Right lobe of liver (tissue), 6 donors: Measurements from ENCODE around the gene GMNC. TPM values are rescaled to one million over a fixed set of nuclear protein-coding genes. Genes with fewer than 3 reads are reported as not detected.

ENCODE experiments used
- ATAC-seq, 4 donors: fragments of 200-7000 bp; cut with Tn5 transposase; one replicate each; pipeline ENCODE4 v1.9.1; 2020; ENCODE audit warnings: mild to moderate bottlenecking in 4 of 4, moderate library complexity in 4 of 4
- DNase-seq, 3 donors: peaks; one replicate each; pipeline ENCODE4 v3.0.0-alpha.2; 2020
- H3K27ac ChIP-seq, 3 donors: fragments of 200-600 bp; one replicate each; pipeline ENCODE4 v1.8.0; 2022
- H3K27me3 ChIP-seq, 2 donors: fragments of 200-600 bp; one replicate each; pipeline ENCODE4 v1.8.0; 2022
- H3K36me3 ChIP-seq, 4 donors: fragments of 200-600 bp; sonication (generic) in 1 of 4; one replicate each; pipeline versions ENCODE4 v1.5.1 to v1.8.0; 2017 to 2022; ENCODE audit warnings: control low read depth in 1 of 4
- H3K4me1 ChIP-seq, 4 donors: fragments of 200-600 bp; sonication (generic) in 1 of 4; one replicate each; pipeline versions ENCODE4 v1.5.1 to v1.8.0; 2017 to 2022; ENCODE audit warnings: control low read depth in 1 of 4
- H3K4me3 ChIP-seq, 3 donors: fragments of 200-600 bp; one replicate each; pipeline ENCODE4 v1.8.0; 2022
- H3K9me3 ChIP-seq, 4 donors: fragments of 200-600 bp; sonication (generic) in 1 of 4; one replicate each; pipeline versions ENCODE4 v1.5.1 to v1.8.0; 2017 to 2022; ENCODE audit warnings: control low read depth in 1 of 4
- POLR2A ChIP-seq: fragments of 450-650 bp; IDR thresholded peaks from one replicate; pipeline ENCODE4 v1.6.1; 2017; ENCODE audit warnings: antibody characterized with exemption, mild to moderate bottlenecking
- WGBS: methylation state at CpG from one replicate; pipeline ENCODE4 v1.1.6; 2018; ENCODE audit warnings: low coverage, low lambda C conversion rate; ENCODE audit not compliant: insufficient coverage; ENCODE audit errors: missing lambda C conversion rate; 5-methylcytosine and 5-hydroxymethylcytosine counted together
- intact Hi-C, 2 donors: fragments of 100-400 bp; cut with DNase I; formaldehyde crosslinking; loops; one replicate each; pipeline versions ENCODE4 v1.11.2 to v1.14.1; 2022
- total RNA-seq, 6 experiments: library from RNA; depleted of rRNA in 2 of 6; stranded (reverse); fragments of >200 nt in 2 of 6; fragmentation: NEBNext Ultra II Directional in 3 of 6; extraction: Animal tissue kit (Norgen Biotek cat#: 25700) in 3 of 6; gene quantifications; one replicate each; pipeline versions ENCODE4 v1.1.0 to v1.2.4, GENCODE V29; 2016 to 2023
- TF ChIP-seq, protein P1 (sequence below), 4 donors: fragments of 200-600 bp in 3 of 4; fragments of 450-650 bp in 1 of 4; IDR thresholded peaks; one replicate each; pipeline versions ENCODE4 v1.5.1 to v1.8.0; 2016 to 2022; ENCODE audit warnings: antibody characterized with exemption in 4 of 4, mild to moderate bottlenecking in 2 of 4
- donor health status: DM: no; HTN: yes; CAD: no.
- donor health status: DM: no; HTN: no; CAD: no.
- donor health status: DM: no; HTN: no; CAD: no.
- donor health status: DM: no; HTN: yes; CAD: no.
- donor health status: DM: no; HTN: yes; CAD: no.

GMNC gene
- total RNA-seq, 6 experiments from 2014 or later, result 1.7 to 8.6 (median 6.2) TPM

DNA sequence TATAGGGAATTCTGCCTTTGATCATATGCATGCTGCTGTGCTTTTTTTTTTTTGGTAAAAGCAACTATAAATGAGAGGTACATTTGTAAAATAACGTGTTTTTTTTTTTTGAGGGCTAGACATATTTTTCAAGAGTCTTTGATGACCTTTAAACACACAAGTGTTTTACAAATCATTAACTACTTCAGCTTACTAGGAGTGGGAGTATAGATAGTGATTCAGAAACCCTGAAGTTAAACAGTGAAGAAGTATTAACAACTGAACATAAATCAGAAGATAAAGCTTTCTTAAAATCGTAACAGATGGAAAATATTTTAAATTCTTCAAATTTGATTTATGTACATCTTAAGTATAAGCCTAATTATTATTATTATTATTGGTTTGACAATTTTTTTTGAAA is 2.9 kb upstream of the GMNC start:
- WGBS, result 16% methylated on average over 2 of the region's 2 CpGs
- peaks cover 0 to 31% (median 9%) of the 10 kb centered on the region in 4 donors for H3K4me1 ChIP-seq
- intact Hi-C loops, result no loop called here
- no peak overlapping the region for H3K4me3 ChIP-seq
- no peak for DNase-seq
- ATAC-seq, result peak in 3 of 4 donors; percentile 14 to 55 (median 42)
- H3K9me3 ChIP-seq, result no peaks in the 10 kb centered on the region
- H3K27ac ChIP-seq, result peak overlapping the region in 2 of 3 donors; percentile 94 to 95
- no peaks in the 10 kb centered on the region for H3K36me3 ChIP-seq
- TF ChIP-seq POLR2A, result no peak
- TF ChIP-seq, protein P1, sequence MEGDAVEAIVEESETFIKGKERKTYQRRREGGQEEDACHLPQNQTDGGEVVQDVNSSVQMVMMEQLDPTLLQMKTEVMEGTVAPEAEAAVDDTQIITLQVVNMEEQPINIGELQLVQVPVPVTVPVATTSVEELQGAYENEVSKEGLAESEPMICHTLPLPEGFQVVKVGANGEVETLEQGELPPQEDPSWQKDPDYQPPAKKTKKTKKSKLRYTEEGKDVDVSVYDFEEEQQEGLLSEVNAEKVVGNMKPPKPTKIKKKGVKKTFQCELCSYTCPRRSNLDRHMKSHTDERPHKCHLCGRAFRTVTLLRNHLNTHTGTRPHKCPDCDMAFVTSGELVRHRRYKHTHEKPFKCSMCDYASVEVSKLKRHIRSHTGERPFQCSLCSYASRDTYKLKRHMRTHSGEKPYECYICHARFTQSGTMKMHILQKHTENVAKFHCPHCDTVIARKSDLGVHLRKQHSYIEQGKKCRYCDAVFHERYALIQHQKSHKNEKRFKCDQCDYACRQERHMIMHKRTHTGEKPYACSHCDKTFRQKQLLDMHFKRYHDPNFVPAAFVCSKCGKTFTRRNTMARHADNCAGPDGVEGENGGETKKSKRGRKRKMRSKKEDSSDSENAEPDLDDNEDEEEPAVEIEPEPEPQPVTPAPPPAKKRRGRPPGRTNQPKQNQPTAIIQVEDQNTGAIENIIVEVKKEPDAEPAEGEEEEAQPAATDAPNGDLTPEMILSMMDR (IDR thresholded peaks at IDR 0.05), result no peak
- no peaks in the 10 kb centered on the region for H3K27me3 ChIP-seq

DNA sequence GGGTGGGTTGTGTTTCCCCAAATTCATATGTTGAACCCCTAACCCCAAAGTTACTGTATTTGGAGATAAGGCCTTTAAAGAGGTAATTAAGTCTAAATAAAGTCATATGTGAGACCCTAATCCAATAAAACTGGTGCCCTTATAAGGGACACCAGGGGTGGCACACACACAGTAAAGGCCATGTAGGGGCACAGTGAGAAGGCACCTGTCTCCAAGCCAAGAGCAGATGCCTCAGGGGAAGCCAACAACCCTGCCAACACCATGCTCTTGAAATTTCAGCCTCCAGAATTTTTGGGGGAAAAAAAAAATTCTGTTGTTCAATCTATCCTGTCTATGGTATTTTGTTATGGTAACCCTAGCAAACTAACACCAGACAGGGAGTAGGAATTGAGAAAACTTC is 1.5 kb upstream of the GMNC start:
- TF ChIP-seq, protein P1 (IDR thresholded peaks at IDR 0.05), result no peak
- no peak for TF ChIP-seq POLR2A
- ATAC-seq, result no peak
- Histone ChIP-seq H3K27ac (peak overlapping the region; percentile 13 to 95 (median 94)), H3K9me3 (no peaks in the 10 kb centered on the region), H3K36me3 (no peaks in the 10 kb centered on the region), H3K4me1 (peaks cover 0 to 31% (median 9%) of the 10 kb centered on the region in 4 donors), H3K4me3 (peak overlapping the region in 2 of 3 donors; percentile 70 to 73), H3K27me3 (no peaks in the 10 kb centered on the region)
- DNase-seq, result no peak
- intact Hi-C loops, result no loop called here

DNA sequence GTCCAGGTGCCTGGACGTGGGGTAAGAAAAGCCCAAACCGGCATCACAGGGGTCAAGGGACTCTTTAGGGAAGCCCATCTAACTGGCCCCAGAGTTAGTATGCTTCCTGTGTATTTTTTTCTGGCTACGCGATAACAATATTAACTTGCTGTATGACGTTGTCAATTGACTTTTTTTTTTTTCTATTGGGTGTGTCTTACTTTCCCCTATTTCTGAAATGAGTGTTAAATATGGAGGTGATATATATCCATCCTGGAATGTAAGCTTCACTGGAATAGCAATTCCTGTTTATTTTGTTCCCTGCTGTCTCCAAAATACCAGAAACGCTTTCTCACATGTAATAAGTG is 598 bp upstream of the GMNC start:
- no peak for DNase-seq
- WGBS, result 6% methylated on average over 6 of the region's 6 CpGs
- no peak for ATAC-seq
- H3K9me3 ChIP-seq, result no peaks in the 10 kb centered on the region
- H3K27me3 ChIP-seq, result no peaks in the 10 kb centered on the region
- H3K27ac ChIP-seq, result peak overlapping the region; percentile 88 to 95 (median 94)
- TF ChIP-seq, protein P1 (IDR thresholded peaks at IDR 0.05), result no peak
- TF ChIP-seq POLR2A, result no peak
- peak overlapping the region; percentile 61 to 73 (median 70) for H3K4me3 ChIP-seq
- peaks cover 0 to 31% (median 9%) of the 10 kb centered on the region in 4 donors for H3K4me1 ChIP-seq
- intact Hi-C loops, result no loop called here
- no peaks in the 10 kb centered on the region for H3K36me3 ChIP-seq

DNA sequence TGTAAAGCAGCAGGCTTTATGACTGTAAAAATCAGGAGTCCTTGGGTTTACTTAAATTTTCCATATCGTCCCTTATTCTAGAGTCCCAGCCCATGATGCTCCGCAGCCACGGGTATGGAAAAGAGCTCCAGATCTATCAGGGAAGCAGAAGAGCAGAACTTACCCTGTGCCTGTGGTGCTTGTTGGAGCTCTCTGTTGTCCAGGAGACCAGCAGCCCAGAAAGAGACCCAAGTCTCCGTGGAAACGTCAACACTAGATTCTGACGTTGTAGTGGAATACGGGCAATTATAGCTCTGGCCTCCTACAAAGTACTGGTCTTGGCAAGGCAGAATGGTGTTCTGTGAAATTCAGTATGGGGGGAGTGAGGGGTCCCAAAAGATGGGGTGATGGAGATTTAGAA is 2.0 kb downstream of the GMNC start:
- ATAC-seq, result no peak
- intact Hi-C loops, result no loop called here
- no peak for DNase-seq
- Histone ChIP-seq H3K4me1 (peaks cover 0 to 23% (median 0%) of the 10 kb centered on the region in 4 donors), H3K4me3 (no peak overlapping the region), H3K9me3 (no peaks in the 10 kb centered on the region), H3K27ac (no peak overlapping the region), H3K27me3 (no peaks in the 10 kb centered on the region), H3K36me3 (no peaks in the 10 kb centered on the region)
- TF ChIP-seq POLR2A, result no peak
- TF ChIP-seq, protein P1 (IDR thresholded peaks at IDR 0.05), result no peak
- WGBS, result 37% methylated on average over 7 of the region's 7 CpGs

DNA sequence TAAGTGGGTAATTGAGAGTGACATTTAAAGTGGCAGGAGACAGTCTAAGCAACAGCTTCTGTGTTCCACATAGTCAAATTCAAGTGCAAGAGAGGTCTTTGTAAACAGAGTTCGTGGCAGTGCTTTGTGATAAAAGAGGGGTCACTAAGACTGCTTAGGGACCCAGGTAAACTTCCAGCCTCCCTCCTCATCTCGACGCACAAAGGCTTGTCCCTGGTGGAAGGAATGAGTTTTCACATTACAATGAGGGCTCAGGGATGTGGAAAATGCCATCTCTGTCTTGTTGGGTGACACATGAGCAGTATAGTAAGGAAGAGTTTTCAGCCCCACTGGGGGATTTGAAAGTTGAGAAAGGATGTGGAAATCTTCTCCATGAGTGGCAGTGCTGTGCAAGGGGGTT is 7.3 kb downstream of the GMNC start:
- no peak overlapping the region for H3K4me3 ChIP-seq
- no peaks in the 10 kb centered on the region for H3K36me3 ChIP-seq
- TF ChIP-seq, protein P1 (IDR thresholded peaks at IDR 0.05), result no peak
- TF ChIP-seq POLR2A, result no peak
- ATAC-seq (no peak), DNase-seq (no peak)
- WGBS, result 64% methylated on average over 3 of the region's 3 CpGs
- no peak overlapping the region for H3K27ac ChIP-seq
- no peaks in the 10 kb centered on the region for H3K4me1 ChIP-seq
- no peaks in the 10 kb centered on the region for H3K9me3 ChIP-seq
- H3K27me3 ChIP-seq, result no peaks in the 10 kb centered on the region
- intact Hi-C loops, result no loop called here
